MM.1S (cell line): ENCODE data around the gene RAB35.

ENCODE experiments used
- DNase-seq: peaks from one replicate; pipeline ENCODE4 v3.0.0-alpha.2; 2015
- H2AFZ ChIP-seq: fragments of 300-600 bp; sonication (generic); 2 replicates; pipeline ENCODE4 v1.6.0; 2016; ENCODE audit warnings: antibody characterized with exemption, low read length
- H3F3A ChIP-seq: fragments of 300-600 bp; sonication (generic); 2 replicates; pipeline ENCODE4 v1.6.1; 2016; ENCODE audit warnings: mild to moderate bottlenecking, antibody characterized with exemption, low read length, moderate library complexity, mixed read lengths; ENCODE audit not compliant: insufficient read depth
- H3K27ac ChIP-seq: fragments of 300-600 bp; sonication (generic); 2 replicates; pipeline ENCODE4 v1.5.1; 2016; ENCODE audit warnings: mild to moderate bottlenecking, low read length
- H3K27me3 ChIP-seq: fragments of 300-600 bp; sonication (generic); replicated peaks from 2 replicates; pipeline ENCODE4 v1.6.0; 2016; ENCODE audit warnings: low read length; ENCODE audit not compliant: insufficient read depth
- H3K36me3 ChIP-seq: fragments of 300-600 bp; sonication (generic); replicated peaks from 2 replicates; pipeline ENCODE4 v1.6.1; 2016; ENCODE audit warnings: mild to moderate bottlenecking, low read length, mixed read lengths; ENCODE audit not compliant: insufficient read depth
- H3K4me1 ChIP-seq: fragments of 300-600 bp; sonication (generic); 2 replicates; pipeline ENCODE4 v1.6.1; 2016; ENCODE audit warnings: low read length, mixed read lengths
- H3K4me2 ChIP-seq: fragments of 300-600 bp; sonication (generic); 2 replicates; pipeline ENCODE4 v1.6.0; 2016; ENCODE audit warnings: low read depth, low read length
- H3K4me3 ChIP-seq: fragments of 300-600 bp; sonication (generic); 2 replicates; pipeline ENCODE4 v1.5.1; 2016; ENCODE audit warnings: low read length, mixed read lengths
- H3K79me2 ChIP-seq: fragments of 300-600 bp; sonication (generic); 2 replicates; pipeline ENCODE4 v1.6.1; 2016; ENCODE audit warnings: mixed run types, low read length, mixed read lengths
- H3K9ac ChIP-seq: fragments of 300-600 bp; sonication (generic); 2 replicates; pipeline ENCODE4 v1.6.1; 2016; ENCODE audit warnings: low read length, mixed read lengths
- H3K9me2 ChIP-seq: fragments of 300-600 bp; sonication (generic); replicated peaks from 2 replicates; pipeline ENCODE4 v1.6.1; 2016; ENCODE audit warnings: mild to moderate bottlenecking, low read length, mixed read lengths; ENCODE audit not compliant: insufficient read depth
- H3K9me3 ChIP-seq: fragments of 300-600 bp; sonication (generic); replicated peaks from 2 replicates; pipeline ENCODE4 v1.6.1; 2016; ENCODE audit warnings: mild to moderate bottlenecking, low read length, mixed read lengths; ENCODE audit not compliant: insufficient read depth
- H4K20me1 ChIP-seq: fragments of 300-600 bp; sonication (generic); 2 replicates; pipeline ENCODE4 v1.6.1; 2016; ENCODE audit warnings: mild to moderate bottlenecking, low read length, moderate library complexity, mixed read lengths; ENCODE audit not compliant: insufficient read depth
- EZH2 ChIP-seq: fragments of 300-600 bp; sonication (generic); optimal IDR thresholded peaks from 2 replicates; pipeline ENCODE3; 2017; ENCODE audit warnings: low read depth, mild to moderate bottlenecking, antibody characterized with exemption, low read length, mixed read lengths
- EZH2phosphoT487 ChIP-seq: fragments of 300-600 bp; sonication (generic); IDR thresholded peaks from 2 replicates; pipeline ENCODE4 v1.6.1; 2018; ENCODE audit warnings: antibody characterized with exemption, low read length
- TF ChIP-seq, protein P1 (sequence below): fragments of 300-600 bp; sonication (generic); IDR thresholded peaks from 2 replicates; pipeline ENCODE4 v1.5.1; 2016; ENCODE audit warnings: antibody characterized with exemption, low read length, mixed read lengths

Gene RAB35

GRCh38 chr12:120101617-120102016 lies 14.9 kb downstream of the RAB35 start:
- no peaks in the 10 kb centered on the region for H3K27me3 ChIP-seq
- TF ChIP-seq EZH2 = no peak
- TF ChIP-seq, protein P1, sequence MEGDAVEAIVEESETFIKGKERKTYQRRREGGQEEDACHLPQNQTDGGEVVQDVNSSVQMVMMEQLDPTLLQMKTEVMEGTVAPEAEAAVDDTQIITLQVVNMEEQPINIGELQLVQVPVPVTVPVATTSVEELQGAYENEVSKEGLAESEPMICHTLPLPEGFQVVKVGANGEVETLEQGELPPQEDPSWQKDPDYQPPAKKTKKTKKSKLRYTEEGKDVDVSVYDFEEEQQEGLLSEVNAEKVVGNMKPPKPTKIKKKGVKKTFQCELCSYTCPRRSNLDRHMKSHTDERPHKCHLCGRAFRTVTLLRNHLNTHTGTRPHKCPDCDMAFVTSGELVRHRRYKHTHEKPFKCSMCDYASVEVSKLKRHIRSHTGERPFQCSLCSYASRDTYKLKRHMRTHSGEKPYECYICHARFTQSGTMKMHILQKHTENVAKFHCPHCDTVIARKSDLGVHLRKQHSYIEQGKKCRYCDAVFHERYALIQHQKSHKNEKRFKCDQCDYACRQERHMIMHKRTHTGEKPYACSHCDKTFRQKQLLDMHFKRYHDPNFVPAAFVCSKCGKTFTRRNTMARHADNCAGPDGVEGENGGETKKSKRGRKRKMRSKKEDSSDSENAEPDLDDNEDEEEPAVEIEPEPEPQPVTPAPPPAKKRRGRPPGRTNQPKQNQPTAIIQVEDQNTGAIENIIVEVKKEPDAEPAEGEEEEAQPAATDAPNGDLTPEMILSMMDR = no peak
- TF ChIP-seq EZH2phosphoT487 = no peak
- peaks cover 68% of the 10 kb centered on the region for H3K79me2 ChIP-seq
- peaks cover 5% of the 10 kb centered on the region; the same call in 1 of the 2 replicates for H3F3A ChIP-seq
- peak overlapping the region; percentile 73 for H3K4me2 ChIP-seq
- H3K9ac ChIP-seq = peak overlapping the region; percentile 49
- DNase-seq = no peak
- H4K20me1 ChIP-seq = no peaks in the 10 kb centered on the region
- H3K9me3 ChIP-seq = no peaks in the 10 kb centered on the region
- H3K9me2 ChIP-seq = no peaks in the 10 kb centered on the region
- H3K4me1 ChIP-seq = peaks cover 15% of the 10 kb centered on the region
- H3K27ac ChIP-seq = peak overlapping the region; percentile 73
- H3K36me3 ChIP-seq = no peaks in the 10 kb centered on the region; the same call in 1 of the 2 replicates
- no peak overlapping the region for H2AFZ ChIP-seq
- H3K4me3 ChIP-seq = peak overlapping the region; percentile 36; the same call in 1 of the 2 replicates

DNA sequence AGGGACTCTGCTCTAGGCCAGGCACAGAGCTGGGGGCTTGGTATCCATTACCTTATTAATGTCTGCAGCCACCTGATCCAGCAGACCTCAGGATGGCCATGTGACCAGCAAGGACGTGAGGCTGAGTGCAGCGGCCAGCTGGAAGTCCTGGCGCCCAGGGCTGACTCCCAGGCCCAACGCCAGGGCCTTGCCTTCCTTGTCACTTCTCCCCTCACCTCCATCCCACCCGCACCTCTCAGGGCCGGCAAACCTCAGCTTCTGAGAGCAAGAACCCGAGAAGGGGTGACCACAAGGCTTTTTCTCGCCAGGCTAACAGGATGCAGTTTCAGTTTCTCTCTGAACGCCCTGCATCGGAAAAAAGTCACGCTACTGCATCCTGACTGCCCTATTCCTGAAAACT lies 15.4 kb downstream of the RAB35 start:
- Histone ChIP-seq H3K9me2 (no peaks in the 10 kb centered on the region), H3K79me2 (peaks cover 63% of the 10 kb centered on the region), H2AFZ (no peak overlapping the region), H3K27me3 (no peaks in the 10 kb centered on the region), H3F3A (peaks cover 5% of the 10 kb centered on the region; the same call in 1 of the 2 replicates), H4K20me1 (no peaks in the 10 kb centered on the region), H3K9ac (peak overlapping the region; percentile 49), H3K4me3 (peak overlapping the region; percentile 36; the same call in 1 of the 2 replicates), H3K4me1 (peaks cover 15% of the 10 kb centered on the region), H3K9me3 (no peaks in the 10 kb centered on the region), H3K4me2 (peak overlapping the region; percentile 73), H3K36me3 (no peaks in the 10 kb centered on the region; the same call in 1 of the 2 replicates), H3K27ac (peak overlapping the region; percentile 73; the same call in 1 of the 2 replicates)
- TF ChIP-seq, protein P1 = no peak
- no peak for TF ChIP-seq EZH2phosphoT487
- TF ChIP-seq EZH2 = no peak
- peak; percentile 67 for DNase-seq

- Histone ChIP-seq H3K27ac (peak overlapping the region; percentile 73; the same call in 1 of the 2 replicates), H3K79me2 (peaks cover 59% of the 10 kb centered on the region), H3K9me3 (no peaks in the 10 kb centered on the region), H2AFZ (no peak overlapping the region), H3K36me3 (no peaks in the 10 kb centered on the region; the same call in 1 of the 2 replicates), H4K20me1 (no peaks in the 10 kb centered on the region), H3K4me1 (peaks cover 15% of the 10 kb centered on the region), H3F3A (peaks cover 5% of the 10 kb centered on the region; the same call in 1 of the 2 replicates), H3K9ac (peak overlapping the region; percentile 49; the same call in 1 of the 2 replicates), H3K4me2 (peak overlapping the region; percentile 73), H3K9me2 (no peaks in the 10 kb centered on the region), H3K27me3 (no peaks in the 10 kb centered on the region), H3K4me3 (no peak overlapping the region)
- no peak for DNase-seq
- TF ChIP-seq EZH2 = no peak
- no peak for TF ChIP-seq EZH2phosphoT487
- TF ChIP-seq, protein P1 = no peak
Measured at GRCh38 chr12:120100630-120101029, 15.9 kb downstream of the RAB35 start.
